HG03108 (cell line): ENCODE results near the gene MICAL3.

ENCODE experiments used
- ATAC-seq: cut with Tn5 transposase; IDR thresholded peaks from one replicate; pipeline ENCODE4 v1.9.1; 2021; ENCODE audit warnings: moderate library complexity; ENCODE audit not compliant: unreplicated experiment

Gene MICAL3

GRCh38 chr22:17739196-17739975 lies 285.0 kb downstream of the MICAL3 start:
- ATAC-seq, result no peak

DNA sequence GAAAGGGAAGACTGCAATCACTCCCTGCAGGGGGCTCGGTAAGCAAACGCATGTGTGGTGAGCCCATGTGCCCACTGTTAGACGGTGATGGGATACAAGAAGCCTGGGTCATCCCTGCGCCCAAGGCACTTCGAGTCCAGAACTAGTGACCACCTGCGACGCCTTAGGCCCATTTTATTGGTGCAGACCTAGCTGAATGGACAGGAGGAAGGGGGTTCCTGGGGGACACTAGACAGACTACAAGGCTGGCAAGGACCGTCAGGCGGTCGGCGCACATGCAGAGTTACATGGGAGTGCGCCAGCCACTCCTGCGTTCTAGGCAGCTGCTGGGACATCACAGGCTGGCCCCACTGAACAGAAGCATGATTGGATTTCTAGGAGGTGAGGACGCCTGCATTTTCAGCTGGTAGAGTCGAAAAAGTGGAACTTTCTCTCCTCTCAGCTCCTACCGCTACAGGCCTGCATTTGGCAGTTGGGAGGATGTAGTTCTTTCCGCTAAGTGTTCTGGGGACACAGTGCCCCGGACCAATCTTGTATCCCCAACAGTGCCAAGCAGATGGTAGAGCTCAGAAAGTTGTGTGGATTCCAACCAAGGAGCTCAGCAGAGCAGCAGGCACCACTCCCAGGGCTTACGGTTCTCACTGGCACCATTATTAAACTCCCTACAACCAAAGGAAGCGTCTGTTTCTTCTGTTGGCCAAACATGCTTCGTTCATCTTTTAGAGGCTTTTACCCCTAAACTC lies 285.8 kb downstream of the MICAL3 start:
- ATAC-seq, result no peak
